Activated naive CD8-positive, alpha-beta T cell treated with anti-CD3 and anti-CD28 coated beads for 36 hours (primary cell): Measurements from ENCODE around the gene SLC24A3. TPM values are rescaled to one million over a fixed set of nuclear protein-coding genes. Genes with fewer than 3 reads are reported as not detected.

Experiments used
- DNase-seq: peaks from one replicate; pipeline ENCODE4 v3.0.0; 2021
- H3K27ac Mint-ChIP-seq: one replicate; pipeline ENCODE4 v1.8.0; 2022; ENCODE audit warnings: mild to moderate bottlenecking, moderate library complexity, mixed read lengths
- H3K27me3 Mint-ChIP-seq: one replicate; pipeline ENCODE4 v1.8.0; 2022; ENCODE audit warnings: mild to moderate bottlenecking, mixed read lengths
- H3K36me3 Mint-ChIP-seq: one replicate; pipeline ENCODE4 v1.8.0; 2021; ENCODE audit warnings: mild to moderate bottlenecking, mixed read lengths
- H3K4me1 Mint-ChIP-seq: one replicate; pipeline ENCODE4 v1.8.0; 2021; ENCODE audit warnings: mixed read lengths
- H3K4me3 Mint-ChIP-seq: one replicate; pipeline ENCODE4 v1.8.0; 2022; ENCODE audit warnings: mild to moderate bottlenecking, moderate library complexity, mixed read lengths
- H3K9me3 Mint-ChIP-seq: one replicate; pipeline ENCODE4 v1.8.0; 2022; ENCODE audit warnings: mixed read lengths
- total RNA-seq, 2 experiments: library from RNA; stranded (reverse); gene quantifications; one replicate each; pipeline ENCODE4 v1.2.3, GENCODE V29; 2021

The SLC24A3 gene
- total RNA-seq, 2 experiments from 2014 or later, result not detected

- no peaks in the 10 kb centered on the region for H3K4me1 Mint-ChIP-seq
- no peak overlapping the region for H3K4me3 Mint-ChIP-seq
Observed at GRCh38 chr20:19349879-19350278, 137.4 kb downstream of the SLC24A3 start.

DNA sequence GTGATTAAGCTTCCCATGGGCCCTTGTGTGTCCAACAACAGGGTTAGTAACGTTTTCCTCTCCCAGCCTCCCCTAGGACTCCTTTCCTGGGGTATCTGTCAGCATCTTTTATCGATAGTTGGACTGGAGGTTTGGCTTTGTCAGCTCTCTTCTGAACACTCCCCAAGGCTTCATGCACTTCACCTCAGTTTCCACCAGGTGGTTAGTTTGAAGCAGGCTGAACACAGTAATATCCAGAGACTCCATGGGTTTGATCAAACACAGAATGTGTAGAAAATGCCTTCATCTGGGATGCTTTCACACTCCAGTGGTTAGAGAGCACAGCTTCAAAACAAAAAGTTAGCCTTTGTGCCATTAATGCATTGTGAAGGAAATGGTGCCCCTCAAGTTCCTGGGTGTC is 139.1 kb downstream of the SLC24A3 start:
- no peaks in the 10 kb centered on the region for H3K4me1 Mint-ChIP-seq
- H3K27me3 Mint-ChIP-seq, result peaks cover 3% of the 10 kb centered on the region
- H3K27ac Mint-ChIP-seq, result no peak overlapping the region
- H3K9me3 Mint-ChIP-seq, result no peaks in the 10 kb centered on the region
- no peak overlapping the region for H3K4me3 Mint-ChIP-seq
- no peaks in the 10 kb centered on the region for H3K36me3 Mint-ChIP-seq
- DNase-seq, result no peak

More at GRCh38 chr20:19349879-19350278, 137.4 kb downstream of the SLC24A3 start:
- peaks cover 3% of the 10 kb centered on the region for H3K27me3 Mint-ChIP-seq
- H3K36me3 Mint-ChIP-seq, result no peaks in the 10 kb centered on the region
- H3K9me3 Mint-ChIP-seq, result no peaks in the 10 kb centered on the region
- no peak for DNase-seq
- no peak overlapping the region for H3K27ac Mint-ChIP-seq

DNA sequence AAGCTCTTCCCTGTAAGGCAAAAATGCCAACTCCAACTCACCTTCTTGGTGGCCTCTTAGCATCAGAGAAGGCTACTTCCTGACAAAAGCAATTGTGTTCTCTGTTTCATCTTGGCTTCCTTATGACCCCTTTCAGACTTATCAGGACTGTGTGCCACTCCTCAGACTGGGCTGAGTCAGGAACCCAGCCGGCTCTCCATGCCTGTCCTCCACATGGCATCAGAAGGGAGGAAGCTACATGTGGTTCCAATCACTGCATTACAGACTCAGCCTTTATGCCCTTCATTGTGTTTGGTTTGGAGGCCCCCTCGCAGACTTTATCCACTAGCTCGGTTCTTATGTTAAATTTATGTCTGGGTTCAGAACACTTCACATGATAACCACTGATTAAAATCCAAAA is 142.5 kb downstream of the SLC24A3 start:
- DNase-seq, result no peak
- Mint-ChIP-seq H3K4me1 (no peaks in the 10 kb centered on the region), H3K27ac (no peak overlapping the region), H3K27me3 (peaks cover 3% of the 10 kb centered on the region), H3K9me3 (no peaks in the 10 kb centered on the region), H3K36me3 (no peaks in the 10 kb centered on the region), H3K4me3 (no peak overlapping the region)

DNA sequence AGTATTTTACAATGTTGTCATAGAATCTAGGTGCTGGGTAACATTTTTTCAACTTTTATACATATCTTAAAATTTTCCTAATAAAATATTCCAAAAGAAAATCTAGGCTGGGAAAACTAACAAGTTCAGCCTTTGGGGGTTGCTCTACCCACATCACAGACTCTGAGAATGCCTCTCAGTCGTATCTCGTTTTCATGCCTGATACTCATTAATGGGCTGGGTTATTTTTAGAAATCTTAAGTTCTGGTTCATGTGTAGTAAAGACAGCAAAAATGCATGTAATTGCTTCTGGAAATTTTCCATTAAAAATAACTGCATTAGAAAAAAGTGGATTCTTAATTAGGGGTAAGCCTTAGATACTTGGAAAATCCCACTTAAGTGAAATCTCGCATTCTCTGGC is 149.3 kb downstream of the SLC24A3 start:
- no peaks in the 10 kb centered on the region for H3K9me3 Mint-ChIP-seq
- H3K27ac Mint-ChIP-seq, result no peak overlapping the region
- H3K36me3 Mint-ChIP-seq, result no peaks in the 10 kb centered on the region
- H3K4me3 Mint-ChIP-seq, result no peak overlapping the region
- DNase-seq, result no peak
- H3K27me3 Mint-ChIP-seq, result no peaks in the 10 kb centered on the region
- H3K4me1 Mint-ChIP-seq, result no peaks in the 10 kb centered on the region

- no peak for DNase-seq
- Mint-ChIP-seq H3K27ac (no peak overlapping the region), H3K4me1 (no peaks in the 10 kb centered on the region), H3K27me3 (no peaks in the 10 kb centered on the region), H3K4me3 (no peak overlapping the region), H3K36me3 (no peaks in the 10 kb centered on the region), H3K9me3 (no peaks in the 10 kb centered on the region)
Observed at GRCh38 chr20:19363476-19363875, 151.0 kb downstream of the SLC24A3 start.

DNA sequence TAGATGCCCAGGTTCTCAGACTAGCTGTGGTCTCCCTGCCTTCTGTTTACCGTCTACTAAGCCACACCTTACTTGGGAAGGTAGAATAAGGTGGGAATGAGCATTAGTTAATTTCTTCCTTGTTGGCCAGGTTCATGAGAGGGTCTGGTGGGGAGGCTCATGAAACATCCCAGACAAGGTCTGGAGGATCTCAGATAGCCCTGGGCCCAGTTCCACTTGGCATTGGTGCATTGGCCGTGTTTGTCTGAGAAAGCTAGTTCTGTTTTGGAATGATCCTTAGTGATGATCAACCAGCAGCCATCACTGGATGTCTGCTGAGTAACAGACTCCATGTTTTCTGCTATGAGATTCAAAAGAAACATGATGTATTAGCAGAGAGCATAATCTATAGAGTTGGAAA is 155.1 kb downstream of the SLC24A3 start:
- H3K27ac Mint-ChIP-seq, result no peak overlapping the region
- DNase-seq, result no peak
- no peaks in the 10 kb centered on the region for H3K9me3 Mint-ChIP-seq
- H3K27me3 Mint-ChIP-seq, result no peaks in the 10 kb centered on the region
- H3K4me3 Mint-ChIP-seq, result no peak overlapping the region
- no peaks in the 10 kb centered on the region for H3K36me3 Mint-ChIP-seq
- H3K4me1 Mint-ChIP-seq, result no peaks in the 10 kb centered on the region

DNA sequence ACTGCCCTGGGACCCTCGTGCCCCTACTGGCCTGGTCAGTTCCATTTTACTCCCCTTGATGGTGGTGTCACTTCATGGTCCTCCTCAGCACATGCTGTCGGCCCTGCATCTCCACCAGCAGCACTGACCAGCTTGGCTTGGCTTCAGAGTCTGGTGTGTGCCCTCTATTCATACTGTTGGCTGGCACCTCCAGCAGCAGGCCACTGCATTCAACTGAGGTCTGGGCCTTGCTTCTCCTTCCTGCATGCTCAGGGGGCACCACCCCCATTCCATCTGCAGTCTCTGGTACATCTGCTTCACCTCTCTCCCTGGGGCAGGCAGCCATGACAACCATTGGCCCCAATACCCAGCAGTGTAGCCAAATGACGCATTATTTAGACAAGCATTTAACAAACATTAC is 155.9 kb downstream of the SLC24A3 start:
- H3K9me3 Mint-ChIP-seq, result no peaks in the 10 kb centered on the region
- H3K4me3 Mint-ChIP-seq, result no peak overlapping the region
- no peak overlapping the region for H3K27ac Mint-ChIP-seq
- DNase-seq, result no peak
- H3K4me1 Mint-ChIP-seq, result no peaks in the 10 kb centered on the region
- H3K27me3 Mint-ChIP-seq, result no peaks in the 10 kb centered on the region
- H3K36me3 Mint-ChIP-seq, result no peaks in the 10 kb centered on the region

DNA sequence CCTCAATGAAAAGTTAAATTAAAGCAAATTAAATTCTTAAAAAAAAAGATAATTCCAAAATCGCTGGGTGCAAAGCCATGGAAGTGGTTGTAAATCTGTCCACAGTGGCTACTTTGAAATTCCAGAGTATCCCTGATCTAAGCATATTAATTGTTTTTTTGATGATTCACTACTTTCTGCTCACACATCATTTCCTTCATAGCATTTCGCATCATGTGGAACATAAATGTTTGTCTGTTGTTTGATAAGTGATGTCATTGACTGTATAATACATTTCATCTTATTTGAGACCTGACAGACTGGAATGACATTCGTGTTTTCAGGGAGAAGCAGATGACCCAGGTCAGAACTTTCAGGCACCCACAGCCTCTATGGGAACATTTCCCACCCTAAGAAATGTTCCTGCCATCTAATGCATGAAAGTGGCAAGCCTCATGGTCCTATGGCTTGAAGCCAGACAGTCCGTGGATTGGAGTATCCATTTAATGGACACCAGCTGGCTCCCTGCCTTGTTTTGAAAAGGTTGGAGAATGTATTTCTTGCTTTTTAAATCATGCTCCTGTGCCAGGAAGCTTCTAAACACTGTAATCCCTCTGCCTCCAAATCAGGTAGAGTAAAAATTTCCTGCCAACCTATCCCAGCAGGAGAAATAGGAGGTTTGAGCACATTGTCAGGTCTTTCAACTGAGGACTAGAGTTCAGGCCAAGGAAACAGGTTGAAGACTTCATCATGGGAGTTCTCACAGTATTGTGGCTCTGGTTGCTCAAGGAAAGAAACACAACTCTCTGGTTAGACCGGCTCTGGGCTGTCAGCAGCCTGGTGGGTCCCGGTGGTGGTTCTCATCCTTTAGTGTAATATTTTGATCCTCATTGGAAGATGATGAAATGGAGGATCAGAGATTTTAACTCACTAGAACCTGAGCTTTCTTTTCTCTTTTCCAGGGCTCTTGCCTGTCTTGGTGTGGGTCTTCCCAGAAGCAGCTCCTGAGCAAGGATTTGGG is 157.9 kb downstream of the SLC24A3 start:
- no peak for DNase-seq
- Mint-ChIP-seq H3K4me3 (no peak overlapping the region), H3K9me3 (no peaks in the 10 kb centered on the region), H3K27ac (no peak overlapping the region), H3K4me1 (no peaks in the 10 kb centered on the region), H3K27me3 (no peaks in the 10 kb centered on the region), H3K36me3 (no peaks in the 10 kb centered on the region)

GRCh38 chr20:19371112-19371511 is 158.7 kb downstream of the SLC24A3 start:
- H3K27ac Mint-ChIP-seq, result no peak overlapping the region
- H3K27me3 Mint-ChIP-seq, result no peaks in the 10 kb centered on the region
- no peaks in the 10 kb centered on the region for H3K4me1 Mint-ChIP-seq
- no peaks in the 10 kb centered on the region for H3K36me3 Mint-ChIP-seq
- H3K4me3 Mint-ChIP-seq, result no peak overlapping the region
- DNase-seq, result no peak
- H3K9me3 Mint-ChIP-seq, result no peaks in the 10 kb centered on the region

- no peaks in the 10 kb centered on the region for H3K36me3 Mint-ChIP-seq
- H3K9me3 Mint-ChIP-seq, result no peaks in the 10 kb centered on the region
- no peak overlapping the region for H3K4me3 Mint-ChIP-seq
Observed at GRCh38 chr20:19374216-19374615, 161.8 kb downstream of the SLC24A3 start.

DNA sequence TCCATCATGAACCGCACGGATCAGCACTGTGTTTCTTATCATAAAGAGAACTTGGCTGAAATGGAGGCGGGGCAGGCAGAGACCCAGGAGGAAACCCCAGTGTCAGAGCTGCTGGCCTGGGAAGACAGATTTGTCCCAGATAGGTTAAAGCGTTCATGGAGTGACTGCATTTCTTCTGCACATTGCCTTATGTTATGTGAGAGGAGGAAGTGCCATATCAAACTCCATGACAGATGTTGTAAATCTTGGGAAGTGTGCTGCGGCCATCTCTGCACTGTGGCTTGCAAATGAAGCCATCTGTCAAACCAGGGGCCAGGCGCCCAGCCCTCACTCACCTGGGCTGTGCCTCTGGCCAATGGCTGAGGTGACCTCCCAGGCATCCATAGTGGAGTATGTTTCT is 163.0 kb downstream of the SLC24A3 start:
- no peaks in the 10 kb centered on the region for H3K36me3 Mint-ChIP-seq
- no peaks in the 10 kb centered on the region for H3K9me3 Mint-ChIP-seq
- H3K4me3 Mint-ChIP-seq, result no peak overlapping the region
- DNase-seq, result no peak
- H3K27ac Mint-ChIP-seq, result no peak overlapping the region
- H3K4me1 Mint-ChIP-seq, result no peaks in the 10 kb centered on the region
- H3K27me3 Mint-ChIP-seq, result no peaks in the 10 kb centered on the region

More at GRCh38 chr20:19374216-19374615, 161.8 kb downstream of the SLC24A3 start:
- Mint-ChIP-seq H3K27me3 (no peaks in the 10 kb centered on the region), H3K27ac (no peak overlapping the region), H3K4me1 (no peaks in the 10 kb centered on the region)
- no peak for DNase-seq

- H3K27ac Mint-ChIP-seq, result no peak overlapping the region
- no peaks in the 10 kb centered on the region for H3K4me1 Mint-ChIP-seq
- DNase-seq, result no peak
Observed at GRCh38 chr20:19375801-19376200, 163.4 kb downstream of the SLC24A3 start.

GRCh38 chr20:19376451-19377229 is 164.2 kb downstream of the SLC24A3 start:
- no peaks in the 10 kb centered on the region for H3K4me1 Mint-ChIP-seq
- no peaks in the 10 kb centered on the region for H3K9me3 Mint-ChIP-seq
- no peak for DNase-seq
- H3K36me3 Mint-ChIP-seq, result no peaks in the 10 kb centered on the region
- no peaks in the 10 kb centered on the region for H3K27me3 Mint-ChIP-seq
- no peak overlapping the region for H3K4me3 Mint-ChIP-seq
- no peak overlapping the region for H3K27ac Mint-ChIP-seq

More at GRCh38 chr20:19375801-19376200, 163.4 kb downstream of the SLC24A3 start:
- H3K36me3 Mint-ChIP-seq, result no peaks in the 10 kb centered on the region
- H3K9me3 Mint-ChIP-seq, result no peaks in the 10 kb centered on the region
- no peaks in the 10 kb centered on the region for H3K27me3 Mint-ChIP-seq
- H3K4me3 Mint-ChIP-seq, result no peak overlapping the region

GRCh38 chr20:19378058-19378457 is 165.6 kb downstream of the SLC24A3 start:
- Mint-ChIP-seq H3K9me3 (no peaks in the 10 kb centered on the region), H3K36me3 (no peaks in the 10 kb centered on the region), H3K27ac (no peak overlapping the region), H3K4me1 (no peaks in the 10 kb centered on the region), H3K4me3 (no peak overlapping the region), H3K27me3 (no peaks in the 10 kb centered on the region)
- DNase-seq, result no peak

GRCh38 chr20:19380211-19380610 is 167.8 kb downstream of the SLC24A3 start:
- DNase-seq, result no peak
- Mint-ChIP-seq H3K4me3 (no peak overlapping the region), H3K27me3 (no peaks in the 10 kb centered on the region), H3K36me3 (no peaks in the 10 kb centered on the region), H3K27ac (no peak overlapping the region), H3K4me1 (no peaks in the 10 kb centered on the region), H3K9me3 (peaks cover 1% of the 10 kb centered on the region)
